Measurements from ENCODE around the gene TTC29.

GRCh38 chr4:146927695-146928094 is 18.0 kb downstream of the TTC29 start:
- no peak for TF ChIP-seq CTCF (IDR thresholded peaks at IDR 0.05; ENCODE audit: low read length)
- TF ChIP-seq EZH2 (IDR thresholded peaks at IDR 0.05; ENCODE audit: borderline replicate concordance, low read length): no peak
